HCT116 (cell line): ENCODE measurements around the gene AIF1. TPM values are rescaled to one million over a fixed set of nuclear protein-coding genes. Genes with fewer than 3 reads are reported as not detected.

Experiments
- ATAC-seq: fragments of 200-7000 bp; cut with Tn5 transposase; 2 replicates; pipeline ENCODE4 v1.9.1; 2020; ENCODE audit warnings: mild to moderate bottlenecking, moderate library complexity
- BruUV-seq: library from RNA; stranded (reverse); fragments of 400-500 nt; replicated peaks from 2 replicates; lab custom pipeline; 2021; lab: Mats Ljungman, UMichigan
- CTCF ChIA-PET: fragments of 300-600 bp; sonication (Branson Sonifier 250); formaldehyde crosslinking; loops from one replicate; lab custom pipeline; 2021; ENCODE audit warnings: antibody characterized with exemption; lab: Charles Lee
- POLR2A ChIA-PET: fragments of 300-600, 350-600 bp; sonication (Branson Sonifier 250); formaldehyde crosslinking; loops from one replicate; lab custom pipeline; 2021; ENCODE audit warnings: antibody characterized with exemption; lab: Charles Lee
- RAD21 ChIA-PET, 2 experiments: fragments of 300-600 bp; sonication (Branson Sonifier 250); formaldehyde crosslinking; loops; one replicate each; lab custom pipeline; 2023; ENCODE audit warnings: low total read pairs in 2 of 2; ENCODE audit not compliant: uncharacterized antibody in 2 of 2, unreplicated experiment in 2 of 2, low non-redundant PET in 1 of 2; lab: Charles Lee
- DNase-seq: peaks from one replicate; pipeline ENCODE4 v3.0.0-alpha.2; 2010; ENCODE audit warnings: low read depth, low spot score
- H2AFZ ChIP-seq: fragments of 200-600 bp; shearing (Covaris generic), sonication (generic); 2 replicates; pipeline ENCODE4 v1.6.1; 2017; ENCODE audit warnings: low read depth, mixed run types, mixed read lengths, antibody characterized with exemption, low read length; ENCODE audit not compliant: poor library complexity, severe bottlenecking
- H3K27ac ChIP-seq: 2 replicates; pipeline ENCODE4 v1.5.1; 2012; ENCODE audit warnings: low read depth, low read length
- H3K27me3 ChIP-seq: fragments of 200-600 bp; sonication (generic); 2 replicates; pipeline ENCODE4 v1.6.1; 2016; ENCODE audit warnings: mixed run types, low read length, mixed read lengths; ENCODE audit not compliant: insufficient read depth
- H3K36me3 ChIP-seq, 2 experiments: fragments of 200-500 bp in 1 of 2; fragments of 200-600 bp in 1 of 2; sonication (Bioruptor generic) in 1 of 2; sonication (generic) in 1 of 2; 2 replicates each; pipeline versions ENCODE4 v1.5.1 to v1.6.1; 2014 to 2016; ENCODE audit warnings: low read length in 2 of 2, inconsistent platforms in 1 of 2, mixed read lengths in 1 of 2, mixed run types in 1 of 2; ENCODE audit not compliant: insufficient read depth in 2 of 2, control insufficient read depth in 1 of 2
- H3K4me1 ChIP-seq, 2 experiments: fragments of 200-600 bp in 1 of 2; sonication (generic) in 1 of 2; 2 replicates each; pipeline versions ENCODE4 v1.5.1 to v1.6.1; 2012 to 2017; ENCODE audit warnings: low read length in 2 of 2, inconsistent platforms in 1 of 2, mild to moderate bottlenecking in 1 of 2, mixed read lengths in 1 of 2, mixed run types in 1 of 2, moderate library complexity in 1 of 2; ENCODE audit not compliant: insufficient read depth in 2 of 2, control insufficient read depth in 1 of 2
- H3K4me2 ChIP-seq: fragments of 200-600 bp; sonication (generic); 2 replicates; pipeline ENCODE4 v1.6.1; 2017; ENCODE audit warnings: mixed run types, low read length, mixed read lengths
- H3K4me3 ChIP-seq, 2 experiments: fragments of 200-600 bp in 1 of 2; sonication (generic) in 1 of 2; replicated peaks in 1 of 2; 2 replicates each; pipeline ENCODE4 v1.5.1; 2011 to 2016; ENCODE audit warnings: low read length in 2 of 2, control low read depth in 1 of 2, low read depth in 1 of 2, mild to moderate bottlenecking in 1 of 2, mixed read lengths in 1 of 2, mixed run types in 1 of 2
- H3K79me2 ChIP-seq: fragments of 200-600 bp; sonication (generic); 2 replicates; pipeline ENCODE4 v1.6.1; 2017; ENCODE audit warnings: mild to moderate bottlenecking, mixed run types, low read length, moderate library complexity, mixed read lengths; ENCODE audit not compliant: insufficient read depth
- H3K9ac ChIP-seq: fragments of 200-600 bp; sonication (generic); 2 replicates; pipeline ENCODE4 v1.6.1; 2016; ENCODE audit warnings: low read length, mixed read lengths
- H3K9me2 ChIP-seq: fragments of 200-600 bp; sonication (generic), shearing (Covaris generic); 2 replicates; pipeline ENCODE4 v1.6.1; 2017; ENCODE audit warnings: mixed run types, mild to moderate bottlenecking, moderate library complexity; ENCODE audit not compliant: insufficient read depth
- H3K9me3 ChIP-seq, 2 experiments: fragments of 200-500 bp in 1 of 2; fragments of 200-600 bp in 1 of 2; sonication (Bioruptor generic) in 1 of 2; sonication (generic) in 1 of 2; 2 replicates each; pipeline ENCODE4 v1.6.1; 2014 to 2017; ENCODE audit warnings: low read length in 2 of 2, mixed read lengths in 2 of 2, inconsistent platforms in 1 of 2, low read depth in 1 of 2, mild to moderate bottlenecking in 1 of 2, mixed run types in 1 of 2, moderate library complexity in 1 of 2; ENCODE audit not compliant: control insufficient read depth in 1 of 2, insufficient read depth in 1 of 2
- H4K20me1 ChIP-seq: fragments of 200-600 bp; sonication (generic), shearing (Covaris generic); 2 replicates; pipeline ENCODE4 v1.6.1; 2017; ENCODE audit warnings: mixed run types, mild to moderate bottlenecking, moderate library complexity; ENCODE audit not compliant: insufficient read depth
- ATF3 ChIP-seq: IDR thresholded peaks from 2 replicates; pipeline ENCODE4 v1.6.1; 2012
- CBX3 ChIP-seq: IDR thresholded peaks from 2 replicates; pipeline ENCODE4 v1.6.1; 2012; ENCODE audit warnings: low read depth
- CEBPB ChIP-seq: IDR thresholded peaks from 2 replicates; pipeline ENCODE4 v1.6.1; 2012; ENCODE audit warnings: low read depth
- CTCF ChIP-seq, 3 experiments: fragments of 200-600 bp in 1 of 3; sonication (generic) in 1 of 3; IDR thresholded peaks in 2 of 3; conservative IDR thresholded peaks in 1 of 3; 2 replicates each; pipeline ENCODE4 v1.5.1; 2012 to 2017; ENCODE audit warnings: low read depth in 2 of 3, low read length in 2 of 3, antibody characterized with exemption in 1 of 3, borderline replicate concordance in 1 of 3, control low read depth in 1 of 3, mild to moderate bottlenecking in 1 of 3, mixed read lengths in 1 of 3, mixed run types in 1 of 3, moderate library complexity in 1 of 3; ENCODE audit not compliant: insufficient read depth in 1 of 3
- EGR1 ChIP-seq: IDR thresholded peaks from 2 replicates; pipeline ENCODE4 v1.6.1; 2012; ENCODE audit warnings: low read depth
- ELF1 ChIP-seq: IDR thresholded peaks from 2 replicates; pipeline ENCODE4 v1.6.1; 2012; ENCODE audit warnings: low read depth, borderline replicate concordance
- EZH2 ChIP-seq: fragments of 200-600 bp; sonication (generic); IDR thresholded peaks from 2 replicates; pipeline ENCODE4 v1.6.1; 2017; ENCODE audit warnings: antibody characterized with exemption, mixed run types
- EZH2phosphoT487 ChIP-seq: fragments of 200-600 bp; IDR thresholded peaks from 2 replicates; pipeline ENCODE4 v1.6.1; 2018; ENCODE audit warnings: antibody characterized with exemption, borderline replicate concordance
- JUND ChIP-seq: IDR thresholded peaks from 2 replicates; pipeline ENCODE4 v1.6.1; 2012
- MAX ChIP-seq: IDR thresholded peaks from 2 replicates; pipeline ENCODE4 v1.6.1; 2012
- POLR2A ChIP-seq: IDR thresholded peaks from 2 replicates; pipeline ENCODE4 v1.7.0; 2011; ENCODE audit warnings: borderline replicate concordance; ENCODE audit not compliant: insufficient read depth, insufficient read length; ENCODE audit errors: extremely low read depth
- POLR2AphosphoS5 ChIP-seq: IDR thresholded peaks from 2 replicates; pipeline ENCODE4 v1.6.1; 2011; ENCODE audit warnings: mild to moderate bottlenecking, low read depth, low read length, moderate library complexity
- RAD21 ChIP-seq: IDR thresholded peaks from 2 replicates; pipeline ENCODE4 v1.6.1; 2012; ENCODE audit warnings: low read depth, mild to moderate bottlenecking
- SIN3A ChIP-seq: IDR thresholded peaks from 2 replicates; pipeline ENCODE4 v1.6.1; 2012; ENCODE audit warnings: low read depth
- SP1 ChIP-seq: IDR thresholded peaks from 2 replicates; pipeline ENCODE4 v1.6.1; 2012; ENCODE audit warnings: low read depth
- TCF7L2 ChIP-seq: IDR thresholded peaks from 2 replicates; pipeline ENCODE4 v1.7.0; 2011; ENCODE audit warnings: borderline replicate concordance, inconsistent platforms; ENCODE audit not compliant: insufficient read depth, insufficient read length; ENCODE audit errors: extremely low read depth
- YY1 ChIP-seq: IDR thresholded peaks from 2 replicates; pipeline ENCODE4 v1.6.1; 2011; ENCODE audit warnings: low read length, low read depth, moderate library complexity, mild to moderate bottlenecking; ENCODE audit not compliant: insufficient replicate concordance; ENCODE audit errors: extremely low read depth
- ZFX ChIP-seq: fragments of 450-650 bp; IDR thresholded peaks from 2 replicates; pipeline ENCODE4 v1.6.1; 2017
- ZNF274 ChIP-seq: fragments of 200-500 bp; sonication (Bioruptor generic); IDR thresholded peaks from 2 replicates; pipeline ENCODE4 v1.6.1; 2014; ENCODE audit warnings: mild to moderate bottlenecking, low read depth, low read length, inconsistent platforms
- intact Hi-C: fragments of 100-400 bp; cut with micrococcal nuclease; formaldehyde crosslinking; loops from 2 replicates; pipeline ENCODE4 v1.10.0; 2022
- total RNA-seq: library from RNA; stranded (reverse); gene quantifications from one replicate; pipeline ENCODE4 v1.2.1, GENCODE V29; 2021; ENCODE audit not compliant: unreplicated experiment

AIF1 gene
- total RNA-seq, 1 experiment from 2014 or later: not detected

GRCh38 chr6:31643818-31644454 is 28.9 kb downstream of the AIF1 start:
- CTCF ChIA-PET: no interaction called here

More at GRCh38 chr6:31643818-31644454, 28.9 kb downstream of the AIF1 start:
- Histone ChIP-seq H3K27ac (no peak overlapping the region), H3K9me3 (no peaks in the 10 kb centered on the region), H3K79me2 (peaks cover 19% of the 10 kb centered on the region), H2AFZ (no peak overlapping the region), H4K20me1 (no peaks in the 10 kb centered on the region), H3K4me3 (no peak overlapping the region), H3K36me3 (peaks cover 57 to 66% of the 10 kb centered on the region in 2 experiments; a peak in 3 of 4 replicates), H3K9ac (no peak overlapping the region), H3K4me1 (no peaks in the 10 kb centered on the region), H3K4me2 (no peak overlapping the region), H3K9me2 (no peaks in the 10 kb centered on the region), H3K27me3 (no peaks in the 10 kb centered on the region)
- DNase-seq (no peak), ATAC-seq (peak; percentile 48)
- POLR2A ChIA-PET: no interaction called here
- RAD21 ChIA-PET: no interaction called here
- no TSS peak for BruUV-seq
- TF ChIP-seq ELF1 (no peak), CEBPB (no peak), TCF7L2 (no peak), RAD21 (no peak), EZH2 (no peak), JUND (no peak), ATF3 (no peak), EZH2phosphoT487 (no peak), YY1 (no peak), MAX (no peak), ZFX (no peak), CBX3 (no peak), SP1 (no peak), EGR1 (no peak), CTCF (IDR thresholded peaks at IDR 0.05 in 2 of 3, conservative IDR thresholded peaks at IDR 0.05 in 1 of 3; ENCODE audit: borderline replicate concordance in 1 of 3, insufficient read depth in 1 of 3, low read depth in 2 of 3, low read length in 2 of 3) (no peak), POLR2A (no peak), POLR2AphosphoS5 (no peak), SIN3A (no peak), ZNF274 (no peak)
- intact Hi-C loops: no loop called here
